HG03039 (cell line): ENCODE data around the gene TMEM233.

Experiments
- ATAC-seq: cut with Tn5 transposase; IDR thresholded peaks from one replicate; pipeline ENCODE4 v1.9.1; 2021; ENCODE audit warnings: mild to moderate bottlenecking, moderate library complexity; ENCODE audit not compliant: unreplicated experiment

TMEM233 gene

GRCh38 chr12:119593578-119594398, at the start of gene TMEM233:
TSS of gene TMEM233 (plus strand) at chr12:119593774. CDS start at chr12:119593849, 75 bp downstream.
- no peak for ATAC-seq

- ATAC-seq = no peak
These were observed 48.6 kb upstream of the TMEM233 start for GRCh38 chr12:119544765-119545625.

GRCh38 chr12:119546340-119546739, 47.2 kb upstream of the TMEM233 start:
- no peak for ATAC-seq

GRCh38 chr12:119547001-119547400, 46.6 kb upstream of the TMEM233 start:
- no peak for ATAC-seq

- no peak for ATAC-seq
These were observed 36.7 kb upstream of the TMEM233 start for GRCh38 chr12:119556854-119557253.

GRCh38 chr12:119565404-119565803, 28.2 kb upstream of the TMEM233 start:
- no peak for ATAC-seq

- ATAC-seq = no peak
These were observed 22.8 kb upstream of the TMEM233 start for GRCh38 chr12:119570771-119571170.

- no peak for ATAC-seq
These were observed 20.5 kb upstream of the TMEM233 start for GRCh38 chr12:119573086-119573485.

GRCh38 chr12:119574255-119574654, 19.3 kb upstream of the TMEM233 start:
- ATAC-seq = no peak

- no peak for ATAC-seq
These were observed 17.3 kb upstream of the TMEM233 start for GRCh38 chr12:119576118-119576810.

GRCh38 chr12:119576915-119577314, 16.7 kb upstream of the TMEM233 start:
- ATAC-seq = no peak

- no peak for ATAC-seq
These were observed 15.5 kb upstream of the TMEM233 start for GRCh38 chr12:119578112-119578511.

- ATAC-seq = no peak
These were observed 4.5 kb upstream of the TMEM233 start for GRCh38 chr12:119589097-119589496.

GRCh38 chr12:119589634-119590033, 3.9 kb upstream of the TMEM233 start:
- no peak for ATAC-seq

GRCh38 chr12:119592232-119592631, 1.3 kb upstream of the TMEM233 start:
- no peak for ATAC-seq

GRCh38 chr12:119594399-119594730, 791 bp downstream of the TMEM233 start:
- ATAC-seq = no peak

GRCh38 chr12:119594772-119595445, 1.3 kb downstream of the TMEM233 start:
- ATAC-seq = no peak

- ATAC-seq = no peak
These were observed 4.6 kb downstream of the TMEM233 start for GRCh38 chr12:119598159-119598558.

- no peak for ATAC-seq
These were observed 8.5 kb downstream of the TMEM233 start for GRCh38 chr12:119601877-119602733.

GRCh38 chr12:119602734-119603094, 9.1 kb downstream of the TMEM233 start:
- no peak for ATAC-seq
